HEK293 (cell line): ENCODE data around the gene PACRG.

Source experiments
- CTCF ChIP-seq: fragments of 450-650 bp; formaldehyde crosslinking; IDR thresholded peaks from 2 replicates; pipeline ENCODE4 v1.5.1; 2016; ENCODE audit warnings: missing biosample characterization, missing genetic modification characterization
- ZBTB26 ChIP-seq: fragments of 450-650 bp; formaldehyde crosslinking; optimal IDR thresholded peaks from 2 replicates; pipeline ENCODE3; 2016; ENCODE audit warnings: missing biosample characterization, mild to moderate bottlenecking, missing genetic modification characterization
- ZNF175 ChIP-seq: fragments of 450-650 bp; formaldehyde crosslinking; IDR thresholded peaks from 2 replicates; pipeline ENCODE4 v1.5.1; 2016; ENCODE audit warnings: missing biosample characterization, missing genetic modification characterization
- ZNF184 ChIP-seq: fragments of 450-650 bp; IDR thresholded peaks from 2 replicates; pipeline ENCODE4 v1.5.1; 2018; ENCODE audit warnings: missing biosample characterization, mild to moderate bottlenecking, missing genetic modification characterization

GRCh38 chr6:163230901-163231300 lies 503.1 kb downstream of the PACRG start:
- TF ChIP-seq ZBTB26 (tag by site-specific recombination): no peak
- TF ChIP-seq CTCF (tag by site-specific recombination): no peak
- TF ChIP-seq ZNF175 (tag by site-specific recombination): no peak
- TF ChIP-seq ZNF184 (tag by site-specific recombination): no peak
